ENCODE measurements around the gene ASTN1.

The ASTN1 gene

DNA sequence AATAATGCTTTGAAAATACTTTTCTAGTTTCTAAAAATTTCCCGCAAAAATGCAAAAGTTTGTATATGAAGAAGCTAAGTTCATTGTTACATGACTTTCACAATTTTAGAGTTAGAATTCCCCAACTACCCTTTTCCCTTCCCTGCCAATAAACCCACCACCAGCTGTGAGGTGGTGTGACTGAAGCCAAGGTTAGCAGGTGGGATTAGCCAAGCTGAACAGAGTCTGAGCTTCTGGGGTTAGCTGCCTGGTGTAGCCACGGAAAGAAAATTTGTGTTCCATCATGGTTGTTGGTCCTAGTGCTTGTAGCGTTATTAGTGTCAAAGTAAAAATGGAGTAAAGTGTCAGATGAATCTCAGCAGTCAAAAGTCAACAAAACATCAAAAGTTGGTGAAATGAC lies 110.9 kb downstream of the ASTN1 start:
- H3K9ac ChIP-seq (ENCODE audit: insufficient read length) = no peak overlapping the region
- H3K9me3 ChIP-seq (ENCODE audit: low read depth, low read length) = no peaks in the 10 kb centered on the region
- no peak overlapping the region for H3K4me3 ChIP-seq
- H3K36me3 ChIP-seq (ENCODE audit: insufficient read depth, low read length) = no peaks in the 10 kb centered on the region
- no peak for TF ChIP-seq FOXP2 (optimal IDR thresholded peaks at IDR 0.05; ENCODE audit: control extremely low read depth, extremely low read length, insufficient read depth)
- TF ChIP-seq EZH2 (IDR thresholded peaks at IDR 0.05) = no peak
- no peak for TF ChIP-seq POLR2AphosphoS5 (IDR thresholded peaks at IDR 0.05; ENCODE audit: borderline replicate concordance, low read depth, low read length)
- DNase-seq (ENCODE audit: low read depth, low spot score) = no peak
- no peak overlapping the region for H3K27ac ChIP-seq

DNA sequence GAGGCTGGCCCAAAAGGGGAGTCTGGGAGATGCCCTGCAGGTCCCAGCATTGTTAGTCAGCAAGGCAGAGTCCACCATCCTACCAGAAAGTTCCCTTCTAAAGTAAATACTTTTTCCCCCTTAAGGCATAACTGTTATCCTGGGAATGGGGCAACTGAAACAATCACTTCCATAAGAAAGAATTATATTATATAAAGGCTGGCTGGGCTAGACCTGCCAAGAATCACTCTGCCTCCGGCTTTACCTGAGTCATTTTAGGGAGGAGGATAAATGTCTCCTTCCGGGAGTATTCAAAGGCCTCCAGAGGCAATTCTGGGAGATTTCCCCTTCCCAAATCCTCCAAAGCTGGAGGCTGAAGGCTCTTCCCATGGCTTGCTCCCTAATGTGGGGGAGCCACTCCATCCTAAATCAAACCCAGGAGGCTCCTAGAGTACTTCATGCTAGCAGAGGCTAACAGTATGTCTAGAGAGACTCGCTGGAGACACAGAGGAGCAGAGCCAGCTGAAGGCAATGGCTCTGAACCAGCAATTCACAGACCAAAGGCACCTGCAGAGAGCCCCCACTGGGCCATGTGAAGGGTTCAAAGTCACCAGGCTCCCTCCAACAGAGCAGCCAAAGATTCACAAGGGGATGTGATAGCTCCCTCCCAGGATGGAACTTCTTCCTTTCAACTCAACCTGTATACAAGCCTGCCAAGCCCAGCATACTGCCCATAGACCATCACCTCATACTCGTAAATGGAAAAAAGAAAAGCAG lies 116.0 kb downstream of the ASTN1 start:
- DNase-seq (ENCODE audit: low read depth, low spot score) = no peak
- H3K9me3 ChIP-seq (ENCODE audit: low read depth, low read length) = no peaks in the 10 kb centered on the region
- no peak overlapping the region for H3K4me3 ChIP-seq
- H3K27ac ChIP-seq = no peak overlapping the region
- no peak overlapping the region for H3K9ac ChIP-seq (ENCODE audit: insufficient read length)
- no peak for TF ChIP-seq EZH2 (IDR thresholded peaks at IDR 0.05)
- TF ChIP-seq FOXP2 (optimal IDR thresholded peaks at IDR 0.05; ENCODE audit: control extremely low read depth, extremely low read length, insufficient read depth) = no peak
- no peak for TF ChIP-seq POLR2AphosphoS5 (IDR thresholded peaks at IDR 0.05; ENCODE audit: borderline replicate concordance, low read depth, low read length)
- H3K36me3 ChIP-seq (ENCODE audit: insufficient read depth, low read length) = no peaks in the 10 kb centered on the region

DNA sequence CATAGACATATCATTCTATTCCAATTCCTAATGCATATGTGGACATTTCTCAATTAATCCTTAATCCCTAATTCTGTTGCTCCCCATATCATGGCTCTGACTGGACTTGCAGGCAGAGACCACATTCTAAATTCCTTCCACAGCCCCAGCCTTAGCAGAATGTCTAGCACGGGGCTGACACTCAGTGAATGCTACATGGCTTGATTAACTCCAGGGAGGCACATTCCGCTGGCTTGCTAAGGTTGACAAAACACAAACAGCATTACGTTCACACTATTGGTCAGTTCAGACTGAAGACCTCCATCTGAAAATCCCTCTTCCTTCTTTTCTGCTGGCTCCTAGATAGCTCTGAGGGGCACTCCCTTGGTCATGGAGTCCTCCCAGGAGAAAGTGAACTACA lies 119.4 kb downstream of the ASTN1 start:
- no peaks in the 10 kb centered on the region for H3K36me3 ChIP-seq (ENCODE audit: insufficient read depth, low read length)
- no peak for TF ChIP-seq POLR2AphosphoS5 (IDR thresholded peaks at IDR 0.05; ENCODE audit: borderline replicate concordance, low read depth, low read length)
- no peak for TF ChIP-seq FOXP2 (optimal IDR thresholded peaks at IDR 0.05; ENCODE audit: control extremely low read depth, extremely low read length, insufficient read depth)
- TF ChIP-seq EZH2 (IDR thresholded peaks at IDR 0.05) = no peak
- H3K4me3 ChIP-seq = no peak overlapping the region
- DNase-seq (ENCODE audit: low read depth, low spot score) = no peak
- H3K27ac ChIP-seq = no peak overlapping the region
- no peak overlapping the region for H3K9ac ChIP-seq (ENCODE audit: insufficient read length)
- H3K9me3 ChIP-seq (ENCODE audit: low read depth, low read length) = no peaks in the 10 kb centered on the region

DNA sequence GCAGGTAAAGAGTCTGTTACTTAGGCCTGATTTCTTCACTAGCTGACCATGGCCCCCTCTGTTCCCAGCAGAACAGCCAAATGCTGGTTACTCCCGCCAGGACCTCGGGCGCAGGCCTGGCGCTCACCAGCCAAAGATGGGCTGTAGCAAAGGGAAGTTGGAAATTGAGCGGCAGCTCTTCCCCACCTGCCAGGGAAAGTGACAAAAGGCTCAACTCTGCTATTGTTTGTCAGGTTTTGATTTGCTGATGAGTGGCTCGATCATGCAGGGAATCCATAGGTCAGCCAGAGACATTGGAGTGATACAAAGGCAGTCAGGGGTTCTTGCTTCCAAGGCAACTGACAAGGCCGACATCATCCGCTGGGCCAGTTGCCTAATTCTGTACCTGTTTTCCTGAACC lies 120.1 kb downstream of the ASTN1 start:
- TF ChIP-seq EZH2 (IDR thresholded peaks at IDR 0.05) (no peak), FOXP2 (optimal IDR thresholded peaks at IDR 0.05; ENCODE audit: control extremely low read depth, extremely low read length, insufficient read depth) (no peak), POLR2AphosphoS5 (IDR thresholded peaks at IDR 0.05; ENCODE audit: borderline replicate concordance, low read depth, low read length) (no peak)
- no peak overlapping the region for H3K27ac ChIP-seq
- DNase-seq (ENCODE audit: low read depth, low spot score) = no peak
- H3K36me3 ChIP-seq (ENCODE audit: insufficient read depth, low read length) = no peaks in the 10 kb centered on the region
- no peak overlapping the region for H3K4me3 ChIP-seq
- H3K9ac ChIP-seq (ENCODE audit: insufficient read length) = no peak overlapping the region
- no peaks in the 10 kb centered on the region for H3K9me3 ChIP-seq (ENCODE audit: low read depth, low read length)

DNA sequence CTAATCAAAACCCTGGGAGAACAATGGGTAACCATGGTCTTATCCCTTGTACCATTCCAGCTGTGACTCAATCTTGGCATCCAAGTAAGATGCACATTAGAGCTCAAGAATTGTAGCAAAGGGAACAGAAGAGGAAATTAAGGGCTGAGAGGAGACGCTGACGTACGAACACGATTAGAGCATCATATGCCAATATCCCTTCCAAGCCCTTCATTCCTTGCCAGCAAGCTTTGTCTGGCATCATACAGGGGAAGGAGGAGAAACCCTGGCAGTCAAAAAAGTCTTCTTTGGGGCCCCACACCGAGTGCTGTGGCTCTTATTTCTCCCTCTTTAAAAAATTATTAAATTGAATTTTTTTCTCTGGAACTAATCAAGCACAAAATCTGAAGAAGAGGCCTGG lies 120.9 kb downstream of the ASTN1 start:
- H3K27ac ChIP-seq = no peak overlapping the region
- no peak overlapping the region for H3K9ac ChIP-seq (ENCODE audit: insufficient read length)
- no peaks in the 10 kb centered on the region for H3K9me3 ChIP-seq (ENCODE audit: low read depth, low read length)
- TF ChIP-seq POLR2AphosphoS5 (IDR thresholded peaks at IDR 0.05; ENCODE audit: borderline replicate concordance, low read depth, low read length) = no peak
- no peak for TF ChIP-seq EZH2 (IDR thresholded peaks at IDR 0.05)
- TF ChIP-seq FOXP2 (optimal IDR thresholded peaks at IDR 0.05; ENCODE audit: control extremely low read depth, extremely low read length, insufficient read depth) = no peak
- no peak overlapping the region for H3K4me3 ChIP-seq
- DNase-seq (ENCODE audit: low read depth, low spot score) = no peak
- no peaks in the 10 kb centered on the region for H3K36me3 ChIP-seq (ENCODE audit: insufficient read depth, low read length)

DNA sequence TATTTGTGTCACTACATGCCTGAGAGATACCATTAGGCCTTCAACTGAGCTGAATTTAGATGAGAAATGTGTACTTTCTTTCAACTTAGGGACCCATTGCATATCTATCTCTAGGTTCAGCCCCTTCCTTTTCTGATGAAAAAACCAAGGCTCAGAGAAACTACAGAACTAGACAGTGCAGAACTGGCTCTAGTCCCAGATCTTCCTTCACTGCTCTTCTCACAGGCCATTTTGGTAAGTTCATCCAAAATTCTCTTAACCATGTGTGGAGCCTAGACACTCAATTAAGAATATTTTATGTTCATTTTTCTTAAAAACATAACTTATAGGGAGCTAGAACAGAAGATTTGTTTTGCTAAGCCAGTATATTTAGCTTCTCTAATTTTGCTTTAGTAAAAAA lies 128.9 kb downstream of the ASTN1 start:
- Histone ChIP-seq H3K9ac (ENCODE audit: insufficient read length) (no peak overlapping the region), H3K4me3 (no peak overlapping the region), H3K36me3 (ENCODE audit: insufficient read depth, low read length) (no peaks in the 10 kb centered on the region), H3K27ac (no peak overlapping the region), H3K9me3 (ENCODE audit: low read depth, low read length) (no peaks in the 10 kb centered on the region)
- TF ChIP-seq FOXP2 (optimal IDR thresholded peaks at IDR 0.05; ENCODE audit: control extremely low read depth, extremely low read length, insufficient read depth) (no peak), POLR2AphosphoS5 (IDR thresholded peaks at IDR 0.05; ENCODE audit: borderline replicate concordance, low read depth, low read length) (no peak), EZH2 (IDR thresholded peaks at IDR 0.05) (no peak)
- no peak for DNase-seq (ENCODE audit: low read depth, low spot score)

DNA sequence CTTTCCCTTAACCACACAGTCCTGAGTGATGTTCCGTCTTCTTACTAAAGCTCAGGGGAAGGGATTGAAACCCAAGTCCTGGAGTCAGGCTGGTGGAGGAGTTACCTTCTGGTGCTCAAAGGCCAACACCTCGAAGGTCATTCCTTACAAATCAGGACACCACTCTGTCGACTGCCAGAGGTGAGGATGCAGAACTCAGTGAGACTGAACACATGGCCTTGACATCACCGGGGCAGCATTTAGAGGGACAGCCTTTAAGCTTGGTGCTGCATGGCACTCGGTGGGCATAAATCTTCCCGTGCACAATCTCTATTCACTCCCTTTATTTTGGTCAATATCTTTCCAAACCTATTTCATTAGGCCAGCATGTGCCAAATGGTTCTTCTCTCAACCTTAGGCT lies 130.9 kb downstream of the ASTN1 start:
- TF ChIP-seq FOXP2 (optimal IDR thresholded peaks at IDR 0.05; ENCODE audit: control extremely low read depth, extremely low read length, insufficient read depth) (no peak), POLR2AphosphoS5 (IDR thresholded peaks at IDR 0.05; ENCODE audit: borderline replicate concordance, low read depth, low read length) (no peak), EZH2 (IDR thresholded peaks at IDR 0.05) (no peak)
- H3K9ac ChIP-seq (ENCODE audit: insufficient read length) = no peak overlapping the region
- no peaks in the 10 kb centered on the region for H3K9me3 ChIP-seq (ENCODE audit: low read depth, low read length)
- H3K27ac ChIP-seq = no peak overlapping the region
- no peaks in the 10 kb centered on the region for H3K36me3 ChIP-seq (ENCODE audit: insufficient read depth, low read length)
- no peak overlapping the region for H3K4me3 ChIP-seq
- DNase-seq (ENCODE audit: low read depth, low spot score) = no peak

DNA sequence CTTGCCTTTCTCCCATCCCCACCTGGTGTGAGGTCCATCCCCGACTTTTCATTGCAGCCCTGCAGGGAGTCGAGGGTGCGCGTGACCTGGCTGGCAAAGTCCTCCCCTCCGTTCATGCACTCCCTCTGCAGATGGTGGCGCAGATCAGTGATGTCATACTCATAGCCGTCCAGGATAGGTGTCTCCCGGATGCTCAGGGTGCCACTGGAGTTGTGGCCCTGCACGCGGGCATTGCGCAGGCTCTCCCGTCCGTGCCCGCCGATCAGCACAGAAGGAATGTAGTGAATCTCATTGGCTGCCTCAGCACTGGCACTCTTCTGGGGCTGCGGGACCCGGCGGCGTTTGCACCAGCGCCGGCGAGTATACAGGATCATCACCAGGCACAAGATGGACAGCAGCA lies 132.1 kb downstream of the ASTN1 start:
- Histone ChIP-seq H3K9ac (ENCODE audit: insufficient read length) (no peak overlapping the region), H3K36me3 (ENCODE audit: insufficient read depth, low read length) (no peaks in the 10 kb centered on the region), H3K27ac (no peak overlapping the region), H3K9me3 (ENCODE audit: low read depth, low read length) (no peaks in the 10 kb centered on the region), H3K4me3 (no peak overlapping the region)
- no peak for TF ChIP-seq POLR2AphosphoS5 (IDR thresholded peaks at IDR 0.05; ENCODE audit: borderline replicate concordance, low read depth, low read length)
- TF ChIP-seq FOXP2 (optimal IDR thresholded peaks at IDR 0.05; ENCODE audit: control extremely low read depth, extremely low read length, insufficient read depth) = no peak
- no peak for TF ChIP-seq EZH2 (IDR thresholded peaks at IDR 0.05)
- DNase-seq (ENCODE audit: low read depth, low spot score) = no peak

DNA sequence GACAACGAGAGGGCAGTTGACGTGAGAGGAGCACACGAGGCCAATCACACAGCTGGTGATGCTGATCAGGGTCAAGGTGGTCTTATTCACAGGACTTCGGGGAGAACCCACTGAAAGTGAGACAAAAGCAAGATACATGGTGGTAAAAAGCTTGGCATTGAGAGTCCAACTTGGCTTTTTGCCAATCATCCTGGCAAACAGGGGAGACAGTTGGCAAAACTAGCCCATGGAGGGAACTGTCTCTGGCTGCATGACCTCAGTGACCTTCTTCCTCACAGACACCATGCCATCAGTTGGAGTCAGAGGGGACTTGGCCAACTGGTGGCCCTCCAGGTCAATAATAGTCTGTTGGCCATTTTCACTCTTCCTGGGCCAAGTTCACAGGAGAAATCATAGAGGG lies 139.9 kb downstream of the ASTN1 start:
- Histone ChIP-seq H3K9me3 (ENCODE audit: low read depth, low read length) (no peaks in the 10 kb centered on the region), H3K4me3 (no peak overlapping the region), H3K27ac (no peak overlapping the region), H3K9ac (ENCODE audit: insufficient read length) (no peak overlapping the region), H3K36me3 (ENCODE audit: insufficient read depth, low read length) (no peaks in the 10 kb centered on the region)
- DNase-seq (ENCODE audit: low read depth, low spot score) = no peak
- TF ChIP-seq FOXP2 (optimal IDR thresholded peaks at IDR 0.05; ENCODE audit: control extremely low read depth, extremely low read length, insufficient read depth) (no peak), POLR2AphosphoS5 (IDR thresholded peaks at IDR 0.05; ENCODE audit: borderline replicate concordance, low read depth, low read length) (no peak), EZH2 (IDR thresholded peaks at IDR 0.05) (no peak)
